Mesenchymal stem cell (in vitro differentiated cells and primary cell): ENCODE results near the gene HEYL.

Source experiments
- DNase-seq: peaks from one replicate; pipeline ENCODE4 v3.0.0-alpha.2; 2013
- H2AFZ ChIP-seq: one replicate; pipeline ENCODE4 v1.6.1; 2013; ENCODE audit warnings: low read depth, mild to moderate bottlenecking, control low read depth, inconsistent platforms, low read length, moderate library complexity
- H2AK5ac ChIP-seq: 2 replicates; pipeline ENCODE4 v1.6.1; 2013; ENCODE audit warnings: low read length, moderate library complexity, mild to moderate bottlenecking, inconsistent platforms; ENCODE audit not compliant: severe bottlenecking
- H2BK120ac ChIP-seq: one replicate; pipeline ENCODE4 v1.6.1; 2013; ENCODE audit warnings: low read depth, mild to moderate bottlenecking, inconsistent platforms, low read length, moderate library complexity
- H2BK12ac ChIP-seq, 2 experiments: one replicate each; pipeline ENCODE4 v1.6.1; 2013; ENCODE audit warnings: inconsistent platforms in 2 of 2, low read length in 2 of 2, mild to moderate bottlenecking in 2 of 2, moderate library complexity in 2 of 2, control low read depth in 1 of 2
- H2BK15ac ChIP-seq: one replicate; pipeline ENCODE4 v1.6.1; 2013; ENCODE audit warnings: mild to moderate bottlenecking, low read depth, inconsistent platforms; ENCODE audit not compliant: poor library complexity, severe bottlenecking
- H2BK5ac ChIP-seq: 2 replicates; pipeline ENCODE4 v1.6.1; 2013; ENCODE audit warnings: low read depth, mild to moderate bottlenecking, low read length, control low read depth, inconsistent platforms; ENCODE audit not compliant: poor library complexity, severe bottlenecking
- H3K14ac ChIP-seq, 2 experiments: one replicate each; pipeline ENCODE4 v1.6.1; 2013; ENCODE audit warnings: inconsistent platforms in 2 of 2, low read length in 2 of 2, control low read depth in 1 of 2, mild to moderate bottlenecking in 1 of 2, moderate library complexity in 1 of 2
- H3K18ac ChIP-seq, 2 experiments: one replicate each; pipeline ENCODE4 v1.6.1; 2013; ENCODE audit warnings: inconsistent platforms in 2 of 2, low read length in 2 of 2, control low read depth in 1 of 2, low read depth in 1 of 2, mild to moderate bottlenecking in 1 of 2
- H3K23ac ChIP-seq, 2 experiments: one replicate each; pipeline ENCODE4 v1.6.1; 2013; ENCODE audit warnings: inconsistent platforms in 2 of 2, low read length in 2 of 2, mild to moderate bottlenecking in 2 of 2, moderate library complexity in 2 of 2, control low read depth in 1 of 2
- H3K27ac ChIP-seq: 2 replicates; pipeline ENCODE4 v1.5.1; 2013; ENCODE audit warnings: mild to moderate bottlenecking, moderate library complexity, low read length, control low read depth, inconsistent platforms; ENCODE audit not compliant: poor library complexity, severe bottlenecking
- H3K27me3 ChIP-seq, 2 experiments: 2 replicates each; pipeline versions ENCODE4 v1.6.1 to v1.7.0; 2013; ENCODE audit warnings: low read length in 2 of 2, mild to moderate bottlenecking in 2 of 2, moderate library complexity in 2 of 2, control low read depth in 1 of 2, inconsistent platforms in 1 of 2; ENCODE audit not compliant: control insufficient read depth in 1 of 2, insufficient read depth in 1 of 2
- H3K36me3 ChIP-seq, 2 experiments: 2 replicates each; pipeline versions ENCODE4 v1.6.1 to v1.7.0; 2013; ENCODE audit warnings: low read length in 2 of 2, control low read depth in 1 of 2, inconsistent platforms in 1 of 2, low read depth in 1 of 2, mild to moderate bottlenecking in 1 of 2; ENCODE audit not compliant: insufficient read depth in 2 of 2, control insufficient read depth in 1 of 2
- H3K4ac ChIP-seq, 2 experiments: one replicate each; pipeline ENCODE4 v1.6.1; 2013; ENCODE audit warnings: inconsistent platforms in 2 of 2, low read length in 2 of 2, mild to moderate bottlenecking in 2 of 2, moderate library complexity in 2 of 2, control low read depth in 1 of 2, low read depth in 1 of 2
- H3K4me1 ChIP-seq: 2 replicates; pipeline ENCODE4 v1.6.1; 2013; ENCODE audit warnings: low read depth, low read length, control low read depth; ENCODE audit not compliant: control insufficient read depth, insufficient read depth
- H3K4me2 ChIP-seq: 2 replicates; pipeline ENCODE4 v1.6.1; 2013; ENCODE audit warnings: low read length, mild to moderate bottlenecking, inconsistent platforms; ENCODE audit not compliant: poor library complexity, severe bottlenecking
- H3K4me3 ChIP-seq, 2 experiments: 2 replicates each; pipeline versions ENCODE4 v1.5.1 to v1.7.0; 2013; ENCODE audit warnings: low read length in 2 of 2, mild to moderate bottlenecking in 2 of 2, control low read depth in 1 of 2, low read depth in 1 of 2; ENCODE audit not compliant: insufficient read depth in 1 of 2
- H3K79me1 ChIP-seq: replicated peaks from 2 replicates; pipeline ENCODE4 v1.6.1; 2013; ENCODE audit warnings: mild to moderate bottlenecking, control low read depth, low read length, inconsistent platforms; ENCODE audit not compliant: poor library complexity, severe bottlenecking
- H3K9ac ChIP-seq: 2 replicates; pipeline ENCODE4 v1.7.0; 2013; ENCODE audit warnings: mild to moderate bottlenecking, low read length, moderate library complexity
- H3K9me3 ChIP-seq: 2 replicates; pipeline ENCODE4 v1.7.0; 2013; ENCODE audit warnings: mild to moderate bottlenecking, low read length; ENCODE audit not compliant: control insufficient read depth
- H4K8ac ChIP-seq: one replicate; pipeline ENCODE4 v1.6.1; 2013; ENCODE audit warnings: inconsistent platforms, mild to moderate bottlenecking, low read length, moderate library complexity
- H4K91ac ChIP-seq: one replicate; pipeline ENCODE4 v1.6.1; 2013; ENCODE audit warnings: mild to moderate bottlenecking, low read length, inconsistent platforms
- WGBS: methylation state at CpG from one replicate; pipeline ENCODE4 v1.1.7; 2013; ENCODE audit warnings: mixed read lengths; 5-methylcytosine and 5-hydroxymethylcytosine counted together

Gene HEYL

GRCh38 chr1:39662861-39663260 is 23.4 kb upstream of the HEYL start:
- no peak for DNase-seq
- Histone ChIP-seq H4K91ac (no peak overlapping the region), H3K23ac (no peak overlapping the region), H2BK12ac (no peak overlapping the region), H4K8ac (no peak overlapping the region), H3K79me1 (no peaks in the 10 kb centered on the region), H2BK120ac (no peak overlapping the region), H2BK5ac (no peak overlapping the region), H3K9me3 (no peaks in the 10 kb centered on the region), H3K27ac (no peak overlapping the region), H2AFZ (no peak overlapping the region), H3K9ac (no peak overlapping the region), H3K4me3 (no peak overlapping the region), H3K36me3 (no peaks in the 10 kb centered on the region), H2BK15ac (no peak overlapping the region), H3K27me3 (peaks cover 81 to 85% of the 10 kb centered on the region in 2 experiments), H3K4me2 (no peak overlapping the region), H3K18ac (no peak overlapping the region), H3K4ac (no peak overlapping the region), H3K14ac (no peak overlapping the region), H2AK5ac (no peak overlapping the region), H3K4me1 (no peaks in the 10 kb centered on the region)
- WGBS, result no CpG with 5 or more reads among the region's 1 CpG

GRCh38 chr1:39659538-39659937 is 20.1 kb upstream of the HEYL start:
- H3K27me3 ChIP-seq, result peaks cover 81 to 82% of the 10 kb centered on the region in 2 experiments
- no peak overlapping the region for H3K18ac ChIP-seq
- no peak overlapping the region for H2BK120ac ChIP-seq
- no peak overlapping the region for H4K8ac ChIP-seq
- H3K9me3 ChIP-seq, result no peaks in the 10 kb centered on the region
- H3K4me2 ChIP-seq, result no peak overlapping the region
- H2AK5ac ChIP-seq, result no peak overlapping the region
- H2AFZ ChIP-seq, result no peak overlapping the region
- H4K91ac ChIP-seq, result no peak overlapping the region
- H3K4me3 ChIP-seq, result no peak overlapping the region
- no peaks in the 10 kb centered on the region for H3K4me1 ChIP-seq
- H3K9ac ChIP-seq, result no peak overlapping the region
- H3K23ac ChIP-seq, result no peak overlapping the region
- no peak overlapping the region for H3K27ac ChIP-seq
- no peak overlapping the region for H3K4ac ChIP-seq
- no peak overlapping the region for H3K14ac ChIP-seq
- no peak for DNase-seq
- no peak overlapping the region for H2BK12ac ChIP-seq
- no peaks in the 10 kb centered on the region for H3K36me3 ChIP-seq
- WGBS, result 78% methylated on average over 5 of the region's 5 CpGs
- no peaks in the 10 kb centered on the region for H3K79me1 ChIP-seq
- H2BK15ac ChIP-seq, result no peak overlapping the region
- H2BK5ac ChIP-seq, result no peak overlapping the region

GRCh38 chr1:39659110-39659509 is 19.7 kb upstream of the HEYL start:
- no peak overlapping the region for H3K4me2 ChIP-seq
- peaks cover 83 to 86% of the 10 kb centered on the region in 2 experiments for H3K27me3 ChIP-seq
- no peak overlapping the region for H3K18ac ChIP-seq
- no peak overlapping the region for H2BK120ac ChIP-seq
- no peaks in the 10 kb centered on the region for H3K79me1 ChIP-seq
- H3K27ac ChIP-seq, result no peak overlapping the region
- H3K23ac ChIP-seq, result no peak overlapping the region
- no peaks in the 10 kb centered on the region for H3K4me1 ChIP-seq
- H2BK12ac ChIP-seq, result no peak overlapping the region
- no peak overlapping the region for H3K9ac ChIP-seq
- H3K36me3 ChIP-seq, result no peaks in the 10 kb centered on the region
- H3K4ac ChIP-seq, result no peak overlapping the region
- no peak overlapping the region for H2BK5ac ChIP-seq
- WGBS, result 93% methylated on average over 11 of the region's 12 CpGs
- H2BK15ac ChIP-seq, result no peak overlapping the region
- H2AFZ ChIP-seq, result no peak overlapping the region
- no peak for DNase-seq
- H3K4me3 ChIP-seq, result no peak overlapping the region
- no peak overlapping the region for H4K91ac ChIP-seq
- H3K9me3 ChIP-seq, result no peaks in the 10 kb centered on the region
- no peak overlapping the region for H3K14ac ChIP-seq
- no peak overlapping the region for H2AK5ac ChIP-seq
- no peak overlapping the region for H4K8ac ChIP-seq

- Histone ChIP-seq H3K4me3 (no peak overlapping the region), H2AK5ac (no peak overlapping the region), H4K8ac (peak overlapping the region; percentile 12), H4K91ac (no peak overlapping the region), H3K27ac (no peak overlapping the region), H3K18ac (no peak overlapping the region), H2BK12ac (peak overlapping the region in 1 of 2 experiments; percentile 17), H3K79me1 (no peaks in the 10 kb centered on the region), H2BK5ac (no peak overlapping the region), H3K36me3 (no peaks in the 10 kb centered on the region), H2AFZ (peak overlapping the region; percentile 80), H3K4ac (no peak overlapping the region), H3K4me2 (no peak overlapping the region), H3K4me1 (no peaks in the 10 kb centered on the region), H2BK15ac (no peak overlapping the region), H3K14ac (no peak overlapping the region), H3K27me3 (peaks cover 79 to 86% of the 10 kb centered on the region in 2 experiments), H2BK120ac (no peak overlapping the region), H3K23ac (no peak overlapping the region), H3K9ac (no peak overlapping the region), H3K9me3 (no peaks in the 10 kb centered on the region)
- 20% methylated on average over 6 of the region's 6 CpGs for WGBS
- DNase-seq, result peak; percentile 73
Measured at GRCh38 chr1:39657923-39658485, 18.6 kb upstream of the HEYL start.
